WERI-Rb-1 (cell line): ENCODE data around the gene PLEKHG4B.

Experiments used
- DNase-seq: peaks from one replicate; pipeline ENCODE4 v3.0.0-alpha.2; 2020
- H3K27ac ChIP-seq: fragments of 250-450 bp; sonication (Bioruptor Pico); 2 replicates; pipeline ENCODE4 v1.5.1; 2020; ENCODE audit warnings: mild to moderate bottlenecking, moderate library complexity
- H3K27me3 ChIP-seq: fragments of 250-450 bp; sonication (Bioruptor Pico); 2 replicates; pipeline ENCODE4 v1.5.1; 2021; ENCODE audit warnings: mild to moderate bottlenecking, low read depth, moderate library complexity; ENCODE audit not compliant: insufficient read depth, severe bottlenecking
- H3K36me3 ChIP-seq: fragments of 250-450 bp; sonication (Bioruptor Pico); 2 replicates; pipeline ENCODE4 v1.5.1; 2020; ENCODE audit warnings: mild to moderate bottlenecking, moderate library complexity
- H3K4me3 ChIP-seq: 2 replicates; pipeline ENCODE4 v1.5.1; 2011; ENCODE audit warnings: low read depth, mild to moderate bottlenecking, control low read depth, low read length
- H3K9me3 ChIP-seq: fragments of 250-450 bp; sonication (Bioruptor Pico); 2 replicates; pipeline ENCODE4 v1.5.1; 2021; ENCODE audit warnings: mild to moderate bottlenecking, moderate library complexity; ENCODE audit not compliant: severe bottlenecking
- TF ChIP-seq, protein P1 (sequence below): IDR thresholded peaks from 2 replicates; pipeline ENCODE4 v1.5.1; 2011; ENCODE audit warnings: low read depth, mild to moderate bottlenecking, control low read depth, inconsistent platforms, low read length

Gene PLEKHG4B

DNA sequence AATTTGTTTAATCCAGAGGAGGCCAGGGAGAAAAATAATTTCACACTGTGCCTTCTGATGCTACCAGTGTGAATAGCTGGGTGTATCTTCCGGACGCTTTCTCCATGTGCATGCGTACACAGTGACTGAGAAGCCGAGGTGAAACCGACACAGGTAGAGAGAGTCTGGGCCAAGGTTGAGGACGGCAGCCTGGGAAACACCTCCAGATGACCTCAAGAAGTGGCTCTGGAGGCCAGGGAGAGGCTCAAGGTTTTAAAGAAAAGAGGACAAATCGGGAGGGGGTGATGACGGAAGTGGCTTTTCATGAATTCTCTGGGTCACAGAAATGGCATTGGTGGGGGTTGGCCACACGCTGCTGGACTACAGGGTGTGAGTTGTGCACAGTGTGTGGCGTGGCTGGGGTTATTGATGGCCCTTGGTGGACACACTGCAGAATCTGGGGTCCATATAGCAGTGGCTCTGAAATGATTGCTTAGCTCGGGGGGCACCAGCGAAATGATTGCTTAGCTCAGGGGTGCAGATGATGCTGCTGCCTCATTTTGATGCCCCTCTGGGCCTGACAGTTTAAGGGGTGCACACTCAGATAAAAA, 65.3 kb downstream of the PLEKHG4B start:
- Histone ChIP-seq H3K9me3 (no peaks in the 10 kb centered on the region), H3K4me3 (no peak overlapping the region), H3K27me3 (peaks cover 6% of the 10 kb centered on the region), H3K27ac (no peak overlapping the region), H3K36me3 (no peaks in the 10 kb centered on the region)
- TF ChIP-seq, protein P1, sequence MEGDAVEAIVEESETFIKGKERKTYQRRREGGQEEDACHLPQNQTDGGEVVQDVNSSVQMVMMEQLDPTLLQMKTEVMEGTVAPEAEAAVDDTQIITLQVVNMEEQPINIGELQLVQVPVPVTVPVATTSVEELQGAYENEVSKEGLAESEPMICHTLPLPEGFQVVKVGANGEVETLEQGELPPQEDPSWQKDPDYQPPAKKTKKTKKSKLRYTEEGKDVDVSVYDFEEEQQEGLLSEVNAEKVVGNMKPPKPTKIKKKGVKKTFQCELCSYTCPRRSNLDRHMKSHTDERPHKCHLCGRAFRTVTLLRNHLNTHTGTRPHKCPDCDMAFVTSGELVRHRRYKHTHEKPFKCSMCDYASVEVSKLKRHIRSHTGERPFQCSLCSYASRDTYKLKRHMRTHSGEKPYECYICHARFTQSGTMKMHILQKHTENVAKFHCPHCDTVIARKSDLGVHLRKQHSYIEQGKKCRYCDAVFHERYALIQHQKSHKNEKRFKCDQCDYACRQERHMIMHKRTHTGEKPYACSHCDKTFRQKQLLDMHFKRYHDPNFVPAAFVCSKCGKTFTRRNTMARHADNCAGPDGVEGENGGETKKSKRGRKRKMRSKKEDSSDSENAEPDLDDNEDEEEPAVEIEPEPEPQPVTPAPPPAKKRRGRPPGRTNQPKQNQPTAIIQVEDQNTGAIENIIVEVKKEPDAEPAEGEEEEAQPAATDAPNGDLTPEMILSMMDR: no peak
- DNase-seq: peak; percentile 5

DNA sequence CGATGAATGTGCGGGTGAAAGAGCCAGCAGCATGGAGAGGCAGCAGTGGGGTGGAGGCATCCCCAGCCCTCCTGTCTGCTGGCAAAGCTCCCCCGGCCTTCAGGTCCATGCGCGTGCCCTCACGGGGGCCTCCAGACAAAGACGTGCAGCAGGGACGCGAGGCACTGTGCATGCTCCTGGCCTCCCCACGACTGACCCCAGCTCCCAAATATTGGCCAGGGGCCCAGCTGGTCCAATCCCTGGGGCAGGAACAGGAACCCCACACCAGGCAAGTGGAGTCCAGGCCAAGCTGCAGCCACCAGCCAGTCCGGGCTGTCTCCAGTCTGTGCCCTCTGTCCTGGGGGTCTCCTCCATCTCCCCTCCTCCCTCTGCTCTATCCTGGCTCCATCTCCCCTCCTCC, 65.8 kb downstream of the PLEKHG4B start:
- DNase-seq: peak; percentile 4
- no peak overlapping the region for H3K27ac ChIP-seq
- H3K9me3 ChIP-seq: no peaks in the 10 kb centered on the region
- no peak overlapping the region for H3K4me3 ChIP-seq
- TF ChIP-seq, protein P1: no peak
- H3K27me3 ChIP-seq: peaks cover 6% of the 10 kb centered on the region
- H3K36me3 ChIP-seq: no peaks in the 10 kb centered on the region

DNA sequence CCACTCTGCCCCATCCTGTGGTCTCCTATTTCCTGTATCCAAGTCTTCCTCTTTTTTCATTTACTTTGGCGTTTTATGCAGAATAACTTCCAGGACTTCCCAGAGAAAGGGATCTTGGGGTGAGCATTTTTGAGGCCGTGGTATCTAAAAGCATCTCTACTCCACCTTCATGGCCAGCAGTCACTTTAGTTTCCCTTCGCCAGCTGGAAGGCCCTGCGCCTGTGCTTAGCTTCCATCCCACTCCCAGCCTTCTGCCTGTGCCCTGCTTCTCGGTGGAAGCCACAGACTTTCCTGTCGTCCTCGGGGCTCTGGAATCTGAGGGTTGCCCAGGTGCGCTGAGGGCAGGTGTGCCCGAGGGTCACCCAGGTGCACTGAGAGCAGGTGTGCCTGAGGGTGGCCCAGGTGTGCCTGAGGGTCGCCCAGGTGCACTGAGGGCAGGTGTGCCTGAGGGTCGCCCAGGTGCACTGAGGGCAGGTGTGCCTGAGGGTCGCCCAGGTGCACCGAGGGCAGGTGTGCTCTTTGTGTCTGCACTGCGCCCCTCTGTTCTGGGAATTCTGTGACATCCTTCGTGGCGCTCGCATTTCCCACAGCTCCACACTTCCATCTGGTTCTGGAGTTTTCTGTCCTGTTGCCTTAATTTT, 67.0 kb downstream of the PLEKHG4B start:
- Histone ChIP-seq H3K36me3 (no peaks in the 10 kb centered on the region), H3K9me3 (no peaks in the 10 kb centered on the region), H3K27ac (no peak overlapping the region), H3K4me3 (no peak overlapping the region), H3K27me3 (peaks cover 6% of the 10 kb centered on the region)
- TF ChIP-seq, protein P1: no peak
- DNase-seq: peak; percentile 5

DNA sequence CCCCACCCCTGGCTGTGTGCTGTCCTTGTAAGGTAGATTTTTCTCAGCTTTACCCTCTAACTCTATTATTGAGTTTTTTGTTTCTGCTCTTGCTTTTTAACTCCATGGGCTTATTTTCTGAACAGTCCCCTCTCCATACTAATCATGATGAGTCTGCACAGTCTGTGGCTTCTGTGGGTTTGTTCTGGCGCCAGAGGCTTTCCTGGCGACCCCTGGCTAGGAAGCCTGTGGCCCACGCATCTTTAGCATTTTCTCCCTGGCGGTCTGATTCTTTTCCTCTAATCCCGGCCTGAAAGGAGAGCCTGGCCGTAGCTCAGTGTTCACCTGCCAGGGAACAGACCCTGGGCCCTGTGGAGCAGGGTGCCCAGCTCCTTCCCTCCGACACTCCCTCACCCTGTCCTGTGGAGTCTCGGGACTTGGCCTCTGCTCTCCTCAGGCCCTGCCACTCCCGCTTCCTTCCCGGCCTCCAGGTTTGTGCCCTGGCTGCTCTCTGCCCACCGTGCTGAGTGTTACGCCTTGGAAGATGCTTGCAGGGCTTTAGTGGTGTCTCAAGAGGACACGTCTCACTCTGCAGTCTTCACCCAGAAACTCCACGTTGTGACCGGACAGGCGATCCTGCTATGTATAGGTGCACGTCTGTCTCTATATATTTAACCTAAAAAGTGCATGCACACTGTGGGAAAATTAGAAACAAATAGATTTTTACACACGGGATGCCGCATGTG, 67.6 kb downstream of the PLEKHG4B start:
- no peaks in the 10 kb centered on the region for H3K36me3 ChIP-seq
- TF ChIP-seq, protein P1: no peak
- no peak for DNase-seq
- no peak overlapping the region for H3K27ac ChIP-seq
- no peaks in the 10 kb centered on the region for H3K9me3 ChIP-seq
- no peak overlapping the region for H3K4me3 ChIP-seq
- H3K27me3 ChIP-seq: peaks cover 6% of the 10 kb centered on the region

DNA sequence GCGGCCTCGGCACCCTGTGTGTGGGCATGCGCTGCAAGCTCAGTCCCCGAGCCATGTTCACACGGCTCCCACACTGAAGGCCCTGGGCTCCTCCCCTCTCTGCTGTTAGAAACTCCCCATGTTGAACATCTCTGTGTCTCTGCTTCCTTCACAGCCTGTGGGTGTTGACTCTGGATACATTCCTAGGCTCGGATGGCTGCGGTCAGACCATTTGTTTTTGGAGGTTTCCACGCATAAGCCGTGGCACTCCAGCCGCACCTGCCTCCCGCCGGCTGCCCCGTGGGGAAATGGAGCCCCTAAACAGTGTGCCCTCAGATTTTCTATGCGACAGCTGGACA, 68.2 kb downstream of the PLEKHG4B start:
- DNase-seq: no peak
- TF ChIP-seq, protein P1: no peak

More for the DNA sequence above, 68.2 kb downstream of the PLEKHG4B start:
- H3K36me3 ChIP-seq: no peaks in the 10 kb centered on the region
- H3K27me3 ChIP-seq: peaks cover 6% of the 10 kb centered on the region
- H3K9me3 ChIP-seq: no peaks in the 10 kb centered on the region
- H3K4me3 ChIP-seq: no peak overlapping the region
- H3K27ac ChIP-seq: no peak overlapping the region
